HFFc6 (cell line): ENCODE results near the gene GLIS2. TPM values are rescaled to one million over a fixed set of nuclear protein-coding genes. Genes with fewer than 3 reads are reported as not detected.

Experiments used
- DNase-seq: peaks from one replicate; pipeline ENCODE4 v3.0.0-alpha.2; 2018
- H3K27ac Mint-ChIP-seq: 2 replicates; pipeline ENCODE4 v1.8.0; 2020; ENCODE audit warnings: mild to moderate bottlenecking, mixed read lengths
- H3K27me3 Mint-ChIP-seq: 2 replicates; pipeline ENCODE4 v1.8.0; 2021; ENCODE audit warnings: mild to moderate bottlenecking, moderate library complexity, mixed read lengths; ENCODE audit not compliant: insufficient read depth
- H3K36me3 Mint-ChIP-seq: 2 replicates; pipeline ENCODE4 v1.8.0; 2021; ENCODE audit warnings: low read depth, mixed read lengths
- H3K4me1 Mint-ChIP-seq: 2 replicates; pipeline ENCODE4 v1.8.0; 2020; ENCODE audit warnings: low read depth, mixed read lengths
- H3K4me3 Mint-ChIP-seq: 2 replicates; pipeline ENCODE4 v1.8.0; 2020; ENCODE audit warnings: mild to moderate bottlenecking, moderate library complexity, mixed read lengths
- H3K9me3 Mint-ChIP-seq: 2 replicates; pipeline ENCODE4 v1.8.0; 2020; ENCODE audit warnings: mild to moderate bottlenecking, mixed read lengths
- CTCF ChIP-seq: fragments of 200-600 bp; sonication (generic); IDR thresholded peaks from 2 replicates; pipeline ENCODE4 v1.5.0; 2021; ENCODE audit warnings: antibody characterized with exemption, mild to moderate bottlenecking
- total RNA-seq, 6 experiments: library from RNA; stranded (reverse); fragmentation: NEBNext Ultra II Directional; extraction: Animal tissue kit (Norgen Biotek cat#: 25700); gene quantifications; 2 replicates in 1 of 6; 3 replicates in 5 of 6; pipeline ENCODE4 v1.2.3, GENCODE V29; 2021

The GLIS2 gene
- total RNA-seq, 6 experiments from 2014 or later = 21.9 to 26.0 (median 23.5) TPM

- Mint-ChIP-seq H3K9me3 (no peaks in the 10 kb centered on the region), H3K4me3 (peak overlapping the region; percentile 98), H3K27ac (peak overlapping the region; percentile 81)
Measured at GRCh38 chr16:4350365-4350786, 34.5 kb downstream of the GLIS2 start.

GRCh38 chr16:4350787-4351659 lies 35.2 kb downstream of the GLIS2 start, which contains the start of gene PAM16:
Gene PAM16, minus strand, starts transcription at chr16:4351321. Its CDS starts 87 bp downstream, at chr16:4351234.
- Mint-ChIP-seq H3K36me3 (no peaks in the 10 kb centered on the region; the same call in 1 of the 2 replicates), H3K4me1 (peaks cover 30% of the 10 kb centered on the region), H3K27me3 (peaks cover 2% of the 10 kb centered on the region; the same call in 1 of the 2 replicates), H3K27ac (peak within 1 kb of the TSS; percentile 81), H3K4me3 (peak within 1 kb of the TSS; percentile 98), H3K9me3 (no peaks in the 10 kb centered on the region)
- DNase-seq = peak; percentile 88
- peak; percentile 53; the same call in 1 of the 2 replicates for TF ChIP-seq CTCF

More at GRCh38 chr16:4350365-4350786, 34.5 kb downstream of the GLIS2 start:
- Mint-ChIP-seq H3K36me3 (no peaks in the 10 kb centered on the region; the same call in 1 of the 2 replicates), H3K27me3 (peaks cover 2% of the 10 kb centered on the region; the same call in 1 of the 2 replicates), H3K4me1 (peaks cover 30% of the 10 kb centered on the region)
- TF ChIP-seq CTCF = no peak
- DNase-seq = no peak

DNA sequence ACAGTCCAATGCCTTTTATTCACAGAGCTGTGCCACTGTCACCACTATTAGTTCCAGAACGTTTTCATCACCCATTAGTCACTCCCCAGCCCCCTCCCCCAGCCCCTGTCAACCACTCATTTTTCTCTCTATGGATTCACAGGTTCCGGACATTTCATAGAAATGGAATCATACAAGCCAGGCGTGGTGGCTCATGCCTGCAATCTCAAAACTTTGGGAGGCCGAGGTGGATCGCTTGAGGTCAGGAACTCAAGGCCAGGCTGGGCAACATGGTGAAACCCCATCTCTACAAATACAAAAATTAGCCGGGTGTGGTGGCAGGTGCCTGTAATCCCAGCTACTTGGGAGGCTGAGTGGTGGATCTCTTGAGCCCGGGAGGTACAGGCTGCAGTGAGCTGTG lies 36.0 kb downstream of the GLIS2 start:
- peaks cover 30% of the 10 kb centered on the region for H3K4me1 Mint-ChIP-seq
- peak; percentile 47 for DNase-seq
- peak overlapping the region; percentile 81 for H3K27ac Mint-ChIP-seq
- H3K27me3 Mint-ChIP-seq = peaks cover 2% of the 10 kb centered on the region; the same call in 1 of the 2 replicates
- no peaks in the 10 kb centered on the region for H3K9me3 Mint-ChIP-seq
- TF ChIP-seq CTCF = no peak
- peak overlapping the region; percentile 98 for H3K4me3 Mint-ChIP-seq
- H3K36me3 Mint-ChIP-seq = no peaks in the 10 kb centered on the region; the same call in 1 of the 2 replicates

GRCh38 chr16:4352843-4353242 lies 37.0 kb downstream of the GLIS2 start:
- Mint-ChIP-seq H3K4me3 (no peak overlapping the region), H3K9me3 (no peaks in the 10 kb centered on the region), H3K27me3 (peaks cover 2% of the 10 kb centered on the region; the same call in 1 of the 2 replicates), H3K36me3 (no peaks in the 10 kb centered on the region; the same call in 1 of the 2 replicates), H3K4me1 (peaks cover 30% of the 10 kb centered on the region), H3K27ac (no peak overlapping the region; the same call in 1 of the 2 replicates)
- TF ChIP-seq CTCF = no peak
- DNase-seq = no peak

DNA sequence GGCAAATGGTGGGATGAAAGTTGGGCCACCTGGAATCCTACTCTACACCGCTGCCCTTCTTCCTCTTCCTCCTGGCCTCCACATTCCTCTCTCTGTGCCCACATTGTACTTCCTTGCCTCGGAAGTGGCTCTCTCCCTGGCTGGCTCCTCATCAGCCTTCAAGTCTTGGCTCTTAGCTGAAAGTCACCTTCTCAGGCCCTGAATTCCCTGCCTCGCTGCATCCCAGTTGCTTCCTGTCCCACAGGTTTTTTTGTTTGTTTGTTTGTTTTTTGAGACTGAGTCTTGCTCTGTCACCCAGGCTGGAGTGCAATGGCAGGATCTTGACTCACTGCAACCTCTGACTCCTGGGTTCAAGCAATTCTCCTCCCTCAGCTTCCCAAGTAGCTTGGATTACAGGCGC lies 37.8 kb downstream of the GLIS2 start:
- peak overlapping the region; percentile 25; the same call in 1 of the 2 replicates for H3K4me3 Mint-ChIP-seq
- H3K9me3 Mint-ChIP-seq = no peaks in the 10 kb centered on the region
- H3K4me1 Mint-ChIP-seq = peaks cover 21% of the 10 kb centered on the region
- no peaks in the 10 kb centered on the region; the same call in 1 of the 2 replicates for H3K36me3 Mint-ChIP-seq
- DNase-seq = no peak
- peak overlapping the region; percentile 34; the same call in 1 of the 2 replicates for H3K27ac Mint-ChIP-seq
- no peak for TF ChIP-seq CTCF
- peaks cover 2% of the 10 kb centered on the region; the same call in 1 of the 2 replicates for H3K27me3 Mint-ChIP-seq
